ENCODE results near the gene RPTOR.

RPTOR gene

DNA sequence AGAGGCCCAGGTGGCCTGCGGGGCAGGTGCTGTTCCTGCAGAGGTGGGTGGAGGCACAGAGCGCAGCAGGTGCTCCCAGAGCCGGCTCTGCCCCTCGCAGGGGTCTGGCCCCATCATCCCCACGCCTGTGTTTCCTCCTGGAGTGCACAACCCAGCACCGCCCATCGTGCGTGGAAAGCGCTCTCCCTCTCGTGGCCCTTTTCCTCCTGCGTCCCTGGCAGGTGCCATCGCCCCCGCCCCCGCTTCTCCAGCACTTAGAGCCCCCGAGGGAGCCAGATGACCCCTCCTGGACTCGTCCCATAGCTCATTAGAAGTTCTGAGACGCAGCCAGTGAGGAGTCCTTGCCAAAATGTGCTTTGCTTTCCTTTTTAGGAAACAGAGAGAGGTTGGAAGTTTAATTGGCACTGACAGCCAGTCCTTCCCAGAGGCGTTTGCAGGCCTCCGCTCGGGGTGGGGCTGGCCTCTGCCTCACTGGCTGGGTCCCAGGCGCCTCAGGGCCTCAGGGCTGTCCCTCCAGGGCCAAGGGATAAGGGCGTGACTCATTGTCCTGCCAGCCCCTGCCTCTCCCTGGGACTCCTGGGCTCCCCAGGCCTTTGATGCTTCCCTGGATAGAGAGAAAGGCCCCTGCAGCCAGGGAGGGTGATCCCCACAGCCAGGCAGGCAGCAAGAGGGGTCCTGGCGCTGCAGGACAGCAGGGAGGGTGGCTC, 414.8 kb downstream of the RPTOR start:
- in situ Hi-C loops (cut with HindIII; ENCODE audit: low pct_ligation_motif_present, low pct_unique_long_range_greater_than_20kb, low sequenced_read_pairs), result no loop called here
- no peak for DNase-seq

DNA sequence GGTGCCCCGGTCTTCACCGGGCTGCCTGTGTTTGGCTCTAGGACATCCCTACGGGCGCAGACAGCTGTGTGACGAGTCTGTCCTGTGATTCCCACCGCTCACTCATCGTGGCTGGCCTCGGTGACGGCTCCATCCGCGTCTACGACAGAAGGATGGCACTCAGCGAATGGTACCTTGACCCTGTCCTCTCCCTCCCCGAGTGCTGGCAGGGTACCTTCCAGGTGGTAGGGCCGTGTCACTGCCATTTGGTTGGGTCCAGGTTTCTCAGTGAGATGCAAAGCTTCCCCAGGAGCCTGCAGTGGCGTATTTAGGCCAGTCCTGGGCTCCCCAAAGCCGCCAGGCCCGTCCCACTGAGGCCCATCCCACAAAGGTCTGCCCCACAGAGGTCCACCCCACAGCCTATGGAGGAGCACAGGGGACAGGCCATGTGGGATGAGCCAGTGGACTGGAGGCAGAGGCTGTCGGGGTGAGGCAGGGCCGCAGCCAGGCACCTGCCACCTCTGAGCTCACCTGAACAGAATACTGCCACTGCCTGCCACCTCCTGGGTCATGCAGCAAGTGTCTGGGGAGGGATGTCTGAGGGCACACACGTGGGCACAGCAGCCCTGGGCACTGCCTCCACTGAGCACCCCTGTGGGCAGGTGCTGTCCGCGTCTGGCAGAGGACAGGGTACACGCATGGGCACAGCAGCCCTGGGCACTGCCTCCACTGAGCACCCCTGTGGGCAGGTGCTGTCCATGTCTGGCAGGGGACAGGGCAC, 415.6 kb downstream of the RPTOR start:
- in situ Hi-C loops (cut with HindIII; ENCODE audit: low pct_ligation_motif_present, low pct_unique_long_range_greater_than_20kb, low sequenced_read_pairs), result no loop called here
- no peak for DNase-seq

- in situ Hi-C loops (cut with HindIII; ENCODE audit: low pct_ligation_motif_present, low pct_unique_long_range_greater_than_20kb, low sequenced_read_pairs), result no loop called here
- no peak for DNase-seq
Observed at GRCh38 chr17:80960797-80961452, 416.3 kb downstream of the RPTOR start.

GRCh38 chr17:80961541-80962330, 417.1 kb downstream of the RPTOR start:
- in situ Hi-C loops (cut with HindIII; ENCODE audit: low pct_ligation_motif_present, low pct_unique_long_range_greater_than_20kb, low sequenced_read_pairs), result no loop called here

DNA sequence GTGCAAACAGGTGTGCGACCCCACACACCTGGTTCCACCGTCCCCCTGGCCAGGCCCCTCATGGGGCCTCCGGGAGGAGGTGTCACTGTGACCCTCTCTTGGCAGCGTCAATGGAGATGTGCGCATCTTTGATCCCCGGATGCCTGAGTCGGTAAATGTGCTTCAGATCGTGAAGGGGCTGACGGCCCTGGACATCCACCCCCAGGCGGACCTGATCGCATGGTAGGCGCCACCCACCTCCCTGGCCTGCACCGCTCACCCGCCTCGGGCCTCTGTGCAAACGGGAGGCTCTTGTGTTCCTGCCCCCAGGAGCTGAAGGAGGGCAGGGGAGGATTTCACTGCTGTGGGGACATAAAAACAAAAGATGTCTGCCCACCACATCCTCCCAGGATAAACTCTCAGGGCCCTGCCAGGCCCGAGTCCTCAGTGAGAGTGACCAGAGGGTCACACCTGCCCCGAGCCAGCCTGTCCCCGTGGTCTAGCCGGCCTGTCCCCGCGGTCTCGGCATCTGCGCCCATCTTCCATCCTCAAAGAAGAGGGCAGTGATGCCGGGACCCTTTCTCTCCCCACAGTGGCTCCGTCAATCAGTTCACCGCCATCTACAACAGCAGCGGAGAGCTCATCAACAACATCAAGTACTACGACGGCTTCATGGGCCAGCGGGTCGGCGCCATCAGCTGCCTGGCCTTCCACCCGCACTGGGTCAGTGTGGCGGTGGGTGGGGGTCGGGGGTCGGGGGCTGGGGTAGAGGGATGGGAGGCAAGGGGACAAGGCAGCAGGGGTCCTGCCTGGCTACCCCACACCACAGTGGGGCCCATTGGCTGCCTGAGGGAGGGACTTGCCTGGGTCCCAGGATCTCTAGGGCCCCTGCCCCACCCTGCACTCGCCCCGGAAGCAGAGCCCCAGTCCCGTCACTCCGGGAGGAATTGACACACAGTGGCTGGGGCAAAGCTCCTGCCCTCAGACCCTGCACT, 418.0 kb downstream of the RPTOR start:
- in situ Hi-C loops (cut with HindIII; ENCODE audit: low pct_ligation_motif_present, low pct_unique_long_range_greater_than_20kb, low sequenced_read_pairs), result no loop called here
- no peak for DNase-seq

More at GRCh38 chr17:80961541-80962330, 417.1 kb downstream of the RPTOR start:
- no peak for DNase-seq

DNA sequence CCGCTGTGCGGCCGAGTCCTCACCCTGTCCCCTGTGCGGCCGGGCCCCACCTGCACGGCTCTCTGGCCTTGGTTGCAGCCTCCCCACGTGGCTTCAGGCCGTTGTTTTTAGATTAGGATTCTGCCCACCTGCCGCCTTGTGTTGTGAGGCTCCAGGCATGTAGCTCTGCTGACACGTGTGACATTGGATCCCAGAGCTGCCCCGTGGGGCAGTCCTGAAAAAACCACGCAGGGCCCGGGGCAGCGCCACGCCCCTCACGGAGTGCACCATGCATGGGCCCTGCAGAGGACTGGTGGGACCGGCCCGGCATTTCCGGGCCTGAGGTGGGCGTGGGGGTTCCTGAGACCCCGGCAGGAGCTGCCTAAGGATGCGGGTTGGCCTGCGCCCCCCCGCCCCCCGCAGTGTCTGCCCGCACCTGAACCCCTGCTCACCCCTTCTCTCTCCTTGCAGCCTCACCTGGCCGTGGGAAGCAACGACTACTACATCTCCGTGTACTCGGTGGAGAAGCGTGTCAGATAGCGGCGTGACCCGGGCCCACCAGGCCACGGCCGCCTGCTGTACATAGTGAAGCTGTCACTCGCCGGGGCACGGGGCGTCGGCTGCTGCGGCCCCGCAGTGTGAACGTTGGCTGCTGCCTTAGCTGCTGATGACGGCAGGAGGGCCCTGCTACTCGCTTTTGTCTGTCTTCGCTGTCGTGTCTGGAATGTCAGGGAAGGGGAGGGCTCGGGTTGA, 419.3 kb downstream of the RPTOR start:
- DNase-seq, result no peak
- in situ Hi-C loops (cut with HindIII; ENCODE audit: low pct_ligation_motif_present, low pct_unique_long_range_greater_than_20kb, low sequenced_read_pairs), result no loop called here

GRCh38 chr17:80964544-80964856, 419.9 kb downstream of the RPTOR start:
- no peak for DNase-seq
- in situ Hi-C loops (cut with HindIII; ENCODE audit: low pct_ligation_motif_present, low pct_unique_long_range_greater_than_20kb, low sequenced_read_pairs), result no loop called here

- DNase-seq, result no peak
- in situ Hi-C loops (cut with HindIII; ENCODE audit: low pct_ligation_motif_present, low pct_unique_long_range_greater_than_20kb, low sequenced_read_pairs), result no loop called here
Observed at GRCh38 chr17:80964859-80965580, 420.4 kb downstream of the RPTOR start.

GRCh38 chr17:80965606-80966005, 421.0 kb downstream of the RPTOR start:
- no peak for DNase-seq
- in situ Hi-C loops (cut with HindIII; ENCODE audit: low pct_ligation_motif_present, low pct_unique_long_range_greater_than_20kb, low sequenced_read_pairs), result no loop called here

DNA sequence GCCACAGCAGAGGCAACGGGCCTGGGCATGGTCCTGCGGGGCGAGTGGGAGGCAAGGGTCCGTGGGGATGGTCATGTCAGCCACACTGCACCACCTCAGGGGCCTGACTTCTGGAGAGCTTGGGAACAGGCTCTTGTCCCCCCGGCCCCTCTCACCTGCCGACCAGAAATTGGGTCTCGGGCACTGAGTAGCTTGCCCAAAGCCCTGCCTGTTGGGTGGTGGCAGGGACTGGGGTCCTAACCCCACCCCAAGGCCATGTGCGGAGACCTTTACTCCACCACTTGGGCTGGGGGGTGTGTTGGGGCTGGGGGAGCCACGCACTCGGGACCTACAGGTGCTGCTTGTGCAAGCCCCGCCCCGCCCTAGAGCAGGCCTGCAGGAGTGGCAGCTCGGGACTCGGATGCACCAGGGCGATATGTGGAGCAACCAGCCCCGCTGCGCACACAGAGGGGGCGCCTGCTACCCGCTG, 422.8 kb downstream of the RPTOR start:
- DNase-seq, result no peak
- in situ Hi-C loops (cut with HindIII; ENCODE audit: low pct_ligation_motif_present, low pct_unique_long_range_greater_than_20kb, low sequenced_read_pairs), result no loop called here

DNA sequence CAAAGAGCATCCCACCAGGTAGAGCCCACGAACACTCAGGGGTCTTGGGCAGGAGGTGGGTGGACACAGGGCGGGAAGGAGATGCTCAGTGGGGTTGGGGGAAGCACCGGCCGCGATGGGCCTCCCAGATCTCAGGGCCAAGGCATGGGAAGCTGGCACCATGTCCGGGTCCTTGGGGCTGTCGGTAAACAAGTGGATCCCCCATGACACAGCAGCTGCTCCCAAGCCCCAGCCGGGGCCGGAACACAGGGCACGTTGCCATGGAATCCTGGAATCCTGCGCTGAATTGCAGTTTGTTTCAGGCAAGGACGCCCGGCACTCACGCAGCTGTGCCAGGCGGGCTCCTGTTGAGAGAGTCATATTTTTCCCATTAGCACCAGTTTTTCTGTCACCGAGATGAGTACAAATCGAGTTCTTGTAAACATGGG, 424.0 kb downstream of the RPTOR start:
- no peak for DNase-seq
- in situ Hi-C loops (cut with HindIII; ENCODE audit: low pct_ligation_motif_present, low pct_unique_long_range_greater_than_20kb, low sequenced_read_pairs), result no loop called here

DNA sequence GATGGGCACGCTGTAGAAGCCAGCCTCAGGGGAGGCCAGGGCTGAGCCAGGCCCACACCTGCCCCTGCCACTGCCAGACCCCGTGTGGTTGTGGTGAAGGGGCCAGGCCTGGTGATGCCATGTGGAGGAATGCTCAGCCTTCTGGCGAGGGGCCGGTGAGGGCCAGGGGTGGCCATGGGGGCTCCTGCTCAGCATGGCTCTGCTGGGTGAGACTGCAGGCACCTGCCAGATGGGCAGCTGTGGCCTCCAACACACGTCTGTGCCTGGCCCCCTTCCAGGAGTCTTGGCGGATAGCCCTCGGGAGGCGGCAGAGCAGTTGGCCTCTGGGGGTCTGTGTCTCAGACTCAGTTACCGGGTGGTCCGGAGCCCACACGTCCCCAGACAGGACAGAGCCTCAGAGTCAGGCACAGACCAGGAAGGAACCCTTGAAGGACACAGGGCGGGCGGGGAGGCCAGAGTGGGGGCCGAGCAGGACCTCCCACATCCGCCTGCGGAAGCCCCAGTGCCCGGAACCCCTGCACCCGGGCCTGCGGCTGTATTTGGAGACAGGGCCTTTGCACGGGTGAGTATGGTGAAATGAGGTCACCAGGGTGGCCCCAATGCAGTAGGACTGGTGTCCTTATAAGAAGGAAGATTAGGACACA, 424.5 kb downstream of the RPTOR start:
- in situ Hi-C loops (cut with HindIII; ENCODE audit: low pct_ligation_motif_present, low pct_unique_long_range_greater_than_20kb, low sequenced_read_pairs), result no loop called here

DNA sequence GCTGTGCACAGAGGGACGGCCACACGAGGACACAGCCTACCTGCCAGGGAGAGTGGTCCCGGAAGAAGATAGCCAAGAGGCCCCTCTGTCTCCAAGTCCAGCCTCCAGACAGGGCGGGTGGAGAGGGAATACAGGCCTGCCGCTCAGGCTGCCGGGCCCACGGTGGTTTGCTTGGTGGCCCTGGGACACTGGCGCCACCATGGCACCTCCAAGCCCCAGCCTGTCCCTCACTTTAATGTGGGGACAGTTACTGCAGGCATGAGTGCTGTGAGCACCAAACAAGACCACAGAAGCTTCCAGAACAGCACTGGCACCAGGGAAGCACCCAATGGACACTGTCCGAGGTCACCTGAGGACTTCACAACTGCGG, 425.0 kb downstream of the RPTOR start:
- in situ Hi-C loops (cut with HindIII; ENCODE audit: low pct_ligation_motif_present, low pct_unique_long_range_greater_than_20kb, low sequenced_read_pairs), result no loop called here

More for the DNA sequence above, 424.5 kb downstream of the RPTOR start:
- no peak for DNase-seq

DNA sequence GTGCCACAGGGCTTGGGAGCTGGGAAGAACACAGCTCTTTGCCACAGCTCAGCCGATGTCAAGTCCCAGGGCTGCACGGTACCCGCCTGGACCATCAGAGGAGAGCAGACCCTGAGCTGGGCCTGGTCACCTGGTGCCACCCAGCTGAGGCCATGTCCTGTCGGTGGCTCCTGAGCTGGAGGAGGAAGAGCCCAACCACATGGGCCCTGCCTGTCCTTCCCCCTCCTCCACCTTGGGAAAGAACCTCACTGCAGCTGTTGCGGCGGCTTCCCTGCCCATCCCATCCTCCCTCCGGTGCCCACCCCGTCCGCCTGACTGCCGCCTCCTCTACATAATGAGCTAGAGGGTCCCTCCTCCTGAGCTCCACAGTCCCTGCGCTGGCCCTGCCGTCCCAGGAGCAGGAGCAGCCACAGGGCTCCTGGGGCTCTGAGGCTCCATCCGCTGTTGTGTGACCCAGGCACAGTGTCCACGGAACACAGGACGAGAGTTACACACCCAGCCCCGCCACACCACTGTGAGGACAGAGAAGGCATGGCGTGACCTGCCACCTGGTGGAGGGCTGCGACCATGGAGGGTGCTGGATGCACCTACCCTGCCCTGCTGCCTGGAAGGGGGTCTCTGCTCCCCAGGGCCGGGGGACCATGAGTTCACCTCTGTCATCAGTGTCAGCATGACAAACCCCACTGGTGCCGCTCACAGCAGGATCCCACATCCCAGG, 425.6 kb downstream of the RPTOR start:
- peak; percentile 42 for DNase-seq
- in situ Hi-C loops (cut with HindIII; ENCODE audit: low pct_ligation_motif_present, low pct_unique_long_range_greater_than_20kb, low sequenced_read_pairs), result no loop called here

More for the DNA sequence above, 425.0 kb downstream of the RPTOR start:
- DNase-seq, result no peak

DNA sequence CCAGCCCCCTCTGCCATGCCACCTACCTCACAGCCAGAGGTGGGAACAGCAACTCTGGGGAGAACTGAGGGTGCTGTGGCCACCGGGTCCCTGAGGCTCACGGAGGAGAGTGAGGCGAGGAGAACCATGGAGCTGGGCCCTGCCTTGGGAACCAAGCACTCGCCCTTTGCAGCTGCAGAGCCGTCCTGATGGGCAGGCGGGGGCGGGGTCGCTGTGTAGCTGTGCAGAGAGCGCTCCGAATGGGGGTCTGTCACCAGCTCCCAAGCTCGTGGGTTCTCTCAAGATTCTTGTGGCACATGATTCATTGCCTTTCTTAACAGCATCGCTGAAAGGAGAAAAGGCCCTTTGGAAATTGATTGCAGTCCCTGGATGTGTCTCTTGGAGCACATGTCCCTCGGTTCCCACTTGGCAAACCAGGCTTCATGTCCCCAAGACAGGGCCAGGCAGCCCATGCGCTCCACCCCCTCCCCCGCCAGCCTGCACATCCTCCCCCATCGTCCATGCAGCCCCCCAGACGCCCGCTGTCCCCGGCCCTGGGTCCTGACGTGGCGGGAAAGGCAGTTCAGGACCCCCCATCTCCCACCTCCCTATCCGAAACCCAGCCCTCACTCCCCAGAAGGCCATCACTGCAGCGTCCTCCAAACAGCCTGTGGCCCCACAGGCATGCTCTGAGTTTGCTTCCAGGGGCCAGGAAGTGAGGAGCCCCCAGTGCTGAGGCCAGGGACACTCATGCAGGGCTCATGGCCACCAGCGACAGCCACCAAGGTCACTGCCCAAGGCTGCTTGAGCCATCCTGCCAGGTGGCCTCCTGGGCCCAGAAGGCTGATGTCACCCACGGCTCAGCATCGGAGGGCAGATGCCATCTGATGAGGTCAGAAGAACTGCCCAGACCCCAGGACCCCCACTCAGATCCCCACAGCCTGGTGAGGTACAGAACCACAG, 426.4 kb downstream of the RPTOR start:
- no peak for DNase-seq
- in situ Hi-C loops (cut with HindIII; ENCODE audit: low pct_ligation_motif_present, low pct_unique_long_range_greater_than_20kb, low sequenced_read_pairs), result no loop called here

All from ACHN (cell line).